H1 (cell line): ENCODE results near the gene ABHD15. TPM values are rescaled to one million over a fixed set of nuclear protein-coding genes. Genes with fewer than 3 reads are reported as not detected.

ENCODE experiments used
- CTCF ChIA-PET: fragments of 300-600 bp; sonication (Branson Sonifier 250); formaldehyde crosslinking; loops from one replicate; lab custom pipeline; 2021; ENCODE audit not compliant: partially characterized antibody; lab: Charles Lee
- POLR2A ChIA-PET: fragments of 300-600 bp; sonication (Branson Sonifier 250); formaldehyde crosslinking; loops from one replicate; lab custom pipeline; 2021; ENCODE audit warnings: inconsistent platforms; ENCODE audit not compliant: partially characterized antibody; lab: Charles Lee
- DNase-seq, 2 experiments: peaks; one replicate each; pipeline versions ENCODE4 v3.0.0 to v3.0.0-alpha.2; 2010 to 2022; ENCODE audit warnings: low spot score in 2 of 2, low read depth in 1 of 2, mixed read lengths in 1 of 2
- FAIRE-seq: peaks from 2 replicates; lab custom pipeline; 2011; peaks lifted over from hg19 to GRCh38; lab: Jason Lieb, UNC
- H2AFZ ChIP-seq: 2 replicates; pipeline ENCODE4 v1.8.1; 2012; ENCODE audit warnings: low read length, inconsistent platforms
- H2AK5ac ChIP-seq: 2 replicates; pipeline ENCODE4 v1.6.1; 2013; ENCODE audit warnings: low read depth, low read length
- H2BK120ac ChIP-seq: replicated peaks from 2 replicates; pipeline ENCODE3; 2013; ENCODE audit warnings: low read depth, low read length, inconsistent platforms
- H2BK12ac ChIP-seq: 2 replicates; pipeline ENCODE4 v1.6.1; 2013; ENCODE audit warnings: low read depth, low read length
- H2BK15ac ChIP-seq: 2 replicates; pipeline ENCODE4 v1.6.1; 2013; ENCODE audit warnings: low read length
- H2BK20ac ChIP-seq: 2 replicates; pipeline ENCODE4 v1.6.1; 2013; ENCODE audit warnings: low read length
- H2BK5ac ChIP-seq: 2 replicates; pipeline ENCODE4 v1.6.1; 2013; ENCODE audit warnings: low read depth, low read length
- H3K14ac ChIP-seq: 2 replicates; pipeline ENCODE4 v1.6.1; 2013; ENCODE audit warnings: inconsistent platforms; ENCODE audit not compliant: insufficient read length
- H3K18ac ChIP-seq: 2 replicates; pipeline ENCODE4 v1.6.1; 2013; ENCODE audit warnings: low read length; ENCODE audit errors: extremely low read depth
- H3K23ac ChIP-seq: 2 replicates; pipeline ENCODE4 v1.6.1; 2013; ENCODE audit warnings: inconsistent platforms; ENCODE audit not compliant: insufficient read length
- H3K23me2 ChIP-seq: 2 replicates; pipeline ENCODE4 v1.6.1; 2013; ENCODE audit warnings: low read depth, low read length
- H3K27ac ChIP-seq: 2 replicates; pipeline ENCODE4 v1.6.1; 2011; ENCODE audit warnings: low read depth, low read length, inconsistent platforms
- H3K27me3 ChIP-seq, 4 experiments: replicated peaks in 1 of 4; 1 replicate in 1 of 4; 2 replicates in 3 of 4; pipeline versions ENCODE4 v1.6.1 to v1.8.1; 2011 to 2013; ENCODE audit warnings: low read length in 3 of 4, mild to moderate bottlenecking in 3 of 4, inconsistent platforms in 2 of 4, mixed read lengths in 2 of 4, moderate library complexity in 1 of 4; ENCODE audit not compliant: control insufficient read depth in 3 of 4, insufficient read depth in 3 of 4; ENCODE audit errors: extremely low read depth in 1 of 4
- H3K36me3 ChIP-seq, 4 experiments: 2 replicates each; pipeline versions ENCODE4 v1.6.1 to v1.8.1; 2011 to 2013; ENCODE audit warnings: mild to moderate bottlenecking in 4 of 4, low read length in 3 of 4, moderate library complexity in 2 of 4, control low read depth in 1 of 4, inconsistent platforms in 1 of 4; ENCODE audit not compliant: insufficient read depth in 4 of 4, control insufficient read depth in 2 of 4
- H3K4ac ChIP-seq: replicated peaks from 2 replicates; pipeline ENCODE3; 2013; ENCODE audit warnings: low read length, low read depth, mixed read lengths, inconsistent platforms; ENCODE audit not compliant: insufficient read length
- H3K4me1 ChIP-seq, 4 experiments: replicated peaks in 1 of 4; 1 replicate in 1 of 4; 2 replicates in 3 of 4; pipeline versions ENCODE4 v1.6.1 to v1.8.1; 2011 to 2013; ENCODE audit warnings: low read length in 3 of 4, inconsistent platforms in 2 of 4, mixed read lengths in 1 of 4; ENCODE audit not compliant: insufficient read depth in 4 of 4, control insufficient read depth in 3 of 4
- H3K4me2 ChIP-seq, 2 experiments: 2 replicates each; pipeline versions ENCODE4 v1.6.1 to v1.8.1; 2011 to 2013; ENCODE audit warnings: low read depth in 2 of 2, low read length in 2 of 2, control low read depth in 1 of 2, inconsistent platforms in 1 of 2, mild to moderate bottlenecking in 1 of 2; ENCODE audit not compliant: insufficient read depth in 1 of 2
- H3K4me3 ChIP-seq, 4 experiments: fragments of 200-600, 300-600 bp in 1 of 4; sonication (generic), shearing (Covaris generic), sonication (Bioruptor Twin) in 1 of 4; 2 replicates each; pipeline versions ENCODE4 v1.5.1 to v1.8.1; 2011 to 2016; ENCODE audit warnings: low read length in 4 of 4, low read depth in 3 of 4, control low read depth in 2 of 4, inconsistent platforms in 2 of 4, mild to moderate bottlenecking in 2 of 4, mixed read lengths in 1 of 4, moderate library complexity in 1 of 4; ENCODE audit not compliant: insufficient read depth in 2 of 4; ENCODE audit errors: extremely low read depth in 1 of 4
- H3K56ac ChIP-seq: replicated peaks from 2 replicates; pipeline ENCODE3; 2013; ENCODE audit warnings: low read depth, mild to moderate bottlenecking, mixed read lengths, low read length, inconsistent platforms; ENCODE audit not compliant: insufficient read length
- H3K79me1 ChIP-seq: 2 replicates; pipeline ENCODE4 v1.6.1; 2013; ENCODE audit warnings: low read depth, low read length, control low read depth
- H3K79me2 ChIP-seq, 2 experiments: 2 replicates each; pipeline versions ENCODE4 v1.6.1 to v1.8.1; 2012 to 2013; ENCODE audit warnings: low read length in 2 of 2, mild to moderate bottlenecking in 2 of 2, inconsistent platforms in 1 of 2; ENCODE audit not compliant: insufficient read depth in 2 of 2, control insufficient read depth in 1 of 2
- H3K9ac ChIP-seq, 4 experiments: replicated peaks in 1 of 4; 1 replicate in 1 of 4; 2 replicates in 3 of 4; pipeline versions ENCODE4 v1.6.1 to v1.8.1; 2011 to 2013; ENCODE audit warnings: low read depth in 3 of 4, low read length in 3 of 4, control low read depth in 2 of 4, mild to moderate bottlenecking in 2 of 4, moderate library complexity in 2 of 4, inconsistent platforms in 1 of 4; ENCODE audit errors: extremely low read depth in 1 of 4
- H3K9me3 ChIP-seq, 2 experiments: 2 replicates each; pipeline versions ENCODE4 v1.6.1 to v1.8.1; 2012 to 2013; ENCODE audit warnings: mild to moderate bottlenecking in 2 of 2, moderate library complexity in 2 of 2, control low read depth in 1 of 2, inconsistent platforms in 1 of 2, low read depth in 1 of 2, low read length in 1 of 2, mixed read lengths in 1 of 2; ENCODE audit not compliant: insufficient read depth in 2 of 2
- H4K20me1 ChIP-seq, 2 experiments: replicated peaks in 1 of 2; 2 replicates each; pipeline versions ENCODE3 to v1.8.1; 2011 to 2013; ENCODE audit warnings: inconsistent platforms in 2 of 2, low read length in 2 of 2, mild to moderate bottlenecking in 1 of 2; ENCODE audit not compliant: insufficient read depth in 2 of 2, control insufficient read depth in 1 of 2
- H4K5ac ChIP-seq: 2 replicates; pipeline ENCODE4 v1.6.1; 2013; ENCODE audit warnings: low read length, low read depth, mixed read lengths, inconsistent platforms; ENCODE audit not compliant: insufficient read length
- H4K8ac ChIP-seq: 2 replicates; pipeline ENCODE4 v1.8.0; 2013; ENCODE audit warnings: mild to moderate bottlenecking, moderate library complexity, low read length, inconsistent platforms; ENCODE audit not compliant: insufficient read depth; ENCODE audit errors: extremely low read depth
- H4K91ac ChIP-seq: replicated peaks from 2 replicates; pipeline ENCODE3; 2013; ENCODE audit warnings: low read length, mixed read lengths, inconsistent platforms; ENCODE audit not compliant: insufficient read length
- EP300 ChIP-seq, 2 experiments: IDR thresholded peaks; 1 replicate in 1 of 2; 2 replicates in 1 of 2; pipeline ENCODE4 v1.6.1; 2011 to 2012; ENCODE audit warnings: low read depth in 2 of 2, low read length in 2 of 2, mild to moderate bottlenecking in 2 of 2, borderline replicate concordance in 1 of 2, inconsistent platforms in 1 of 2, moderate library complexity in 1 of 2
- FOSL1 ChIP-seq: IDR thresholded peaks from 2 replicates; pipeline ENCODE4 v1.6.1; 2011; ENCODE audit warnings: mild to moderate bottlenecking, low read depth, low read length, moderate library complexity; ENCODE audit not compliant: insufficient read depth
- KDM4A ChIP-seq: IDR thresholded peaks from one replicate; pipeline ENCODE4 v1.7.1; 2012; ENCODE audit warnings: low read depth, mild to moderate bottlenecking, moderate library complexity, low read length, inconsistent platforms; ENCODE audit not compliant: severe bottlenecking
- RXRA ChIP-seq: IDR thresholded peaks from 2 replicates; pipeline ENCODE4 v1.6.1; 2011; ENCODE audit warnings: low read depth, mild to moderate bottlenecking, low read length, moderate library complexity; ENCODE audit not compliant: insufficient read depth
- TCF12 ChIP-seq: IDR thresholded peaks from 2 replicates; pipeline ENCODE4 v1.6.1; 2011; ENCODE audit warnings: low read depth, mild to moderate bottlenecking, low read length
- WGBS, 2 experiments: shearing (Covaris generic) in 1 of 2; methylation state at CpG; one replicate each; pipeline versions ENCODE4 v1.1.6 to v1.1.7; 2013 to 2015; ENCODE audit warnings: low lambda C conversion rate in 2 of 2, mixed read lengths in 2 of 2, inconsistent platforms in 1 of 2, low coverage in 1 of 2, missing lambda C conversion rate in 1 of 2; ENCODE audit not compliant: insufficient replicate concordance in 2 of 2, insufficient coverage in 1 of 2, insufficient read length in 1 of 2; ENCODE audit errors: extremely low coverage in 1 of 2, missing lambda C conversion rate in 1 of 2; 5-methylcytosine and 5-hydroxymethylcytosine counted together
- polyA plus RNA-seq, 7 experiments: library from polyadenylated mRNA; depleted of rRNA in 3 of 7; stranded (reverse) in 5 of 7; unstranded in 2 of 7; fragments of >200 nt in 5 of 7; fragments of 200-250 nt in 2 of 7; gene quantifications; 1 replicate in 5 of 7; 2 replicates in 1 of 7; 4 replicates in 1 of 7; pipeline versions ENCODE4 v1.2.1 to v1.2.3, GENCODE V29; 2011 to 2013; ENCODE audit warnings: missing spikeins in 2 of 7, mixed read lengths in 2 of 7
- total RNA-seq: library from RNA; stranded (reverse); fragmentation: NEBNext Ultra II Directional; extraction: Animal tissue kit (Norgen Biotek cat#: 25700); gene quantifications from 2 replicates; pipeline ENCODE4 v1.2.1, GENCODE V29; 2021
- TF ChIP-seq, protein P1 (sequence below), 3 experiments: IDR thresholded peaks; 1 replicate in 2 of 3; 2 replicates in 1 of 3; pipeline versions ENCODE4 v1.5.1 to v1.6.1; 2011; ENCODE audit warnings: low read length in 3 of 3, mild to moderate bottlenecking in 3 of 3, inconsistent platforms in 2 of 3, low read depth in 1 of 3, moderate library complexity in 1 of 3; ENCODE audit not compliant: insufficient read depth in 1 of 3; ENCODE audit errors: control extremely low read depth in 1 of 3

ABHD15 gene
- total and polyA plus RNA-seq, 2 of the 8 experiments (the other 6 are each of a cell fraction or from before 2014, with no cell fraction given) = 0.88 to 1.7 TPM

- H2AK5ac ChIP-seq = no peak overlapping the region
- POLR2A ChIA-PET = interaction anchor here (1.2 to 2.8 kb wide), 3 partner anchors 12 to 21 kb away, joined by 3 to 12 read pairs (median 8); partner anchors contain the start of gene ANKRD13B
- H2BK5ac ChIP-seq = no peak overlapping the region
- H3K23ac ChIP-seq = no peak overlapping the region
- H3K79me1 ChIP-seq = no peaks in the 10 kb centered on the region
- no peak for TF ChIP-seq EP300 (IDR thresholded peaks at IDR 0.05; ENCODE audit: borderline replicate concordance in 1 of 2, low read depth in 2 of 2, low read length in 2 of 2)
- no peak for TF ChIP-seq RXRA
- TF ChIP-seq, protein P1, sequence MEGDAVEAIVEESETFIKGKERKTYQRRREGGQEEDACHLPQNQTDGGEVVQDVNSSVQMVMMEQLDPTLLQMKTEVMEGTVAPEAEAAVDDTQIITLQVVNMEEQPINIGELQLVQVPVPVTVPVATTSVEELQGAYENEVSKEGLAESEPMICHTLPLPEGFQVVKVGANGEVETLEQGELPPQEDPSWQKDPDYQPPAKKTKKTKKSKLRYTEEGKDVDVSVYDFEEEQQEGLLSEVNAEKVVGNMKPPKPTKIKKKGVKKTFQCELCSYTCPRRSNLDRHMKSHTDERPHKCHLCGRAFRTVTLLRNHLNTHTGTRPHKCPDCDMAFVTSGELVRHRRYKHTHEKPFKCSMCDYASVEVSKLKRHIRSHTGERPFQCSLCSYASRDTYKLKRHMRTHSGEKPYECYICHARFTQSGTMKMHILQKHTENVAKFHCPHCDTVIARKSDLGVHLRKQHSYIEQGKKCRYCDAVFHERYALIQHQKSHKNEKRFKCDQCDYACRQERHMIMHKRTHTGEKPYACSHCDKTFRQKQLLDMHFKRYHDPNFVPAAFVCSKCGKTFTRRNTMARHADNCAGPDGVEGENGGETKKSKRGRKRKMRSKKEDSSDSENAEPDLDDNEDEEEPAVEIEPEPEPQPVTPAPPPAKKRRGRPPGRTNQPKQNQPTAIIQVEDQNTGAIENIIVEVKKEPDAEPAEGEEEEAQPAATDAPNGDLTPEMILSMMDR (IDR thresholded peaks at IDR 0.05; ENCODE audit: control extremely low read depth in 1 of 3, insufficient read depth in 1 of 3, low read depth in 1 of 3, low read length in 3 of 3) = no peak
- TF ChIP-seq FOSL1 = no peak
- TF ChIP-seq KDM4A = no peak
- TF ChIP-seq TCF12 = no peak
- H2BK15ac ChIP-seq = no peak overlapping the region
- no peaks in the 10 kb centered on the region; the same call in 1 of the 2 replicates for H3K23me2 ChIP-seq
- no peak overlapping the region for H3K9ac ChIP-seq
- CTCF ChIA-PET = interaction anchor here (0.9 to 15.3 kb wide), 8 partner anchors 7 to 207 kb away, joined by 3 to 193 read pairs (median 9); partner anchors contain the start of genes ABHD15, ANKRD13B and CORO6
- H2BK20ac ChIP-seq = no peak overlapping the region
- H3K4me2 ChIP-seq = no peak overlapping the region
- DNase-seq (no peak), FAIRE-seq (no peak)
- H3K4me3 ChIP-seq = no peak overlapping the region
- no peak overlapping the region for H2BK120ac ChIP-seq
- H2BK12ac ChIP-seq = no peak overlapping the region
- H3K14ac ChIP-seq = no peak overlapping the region
- H4K5ac ChIP-seq = no peak overlapping the region
- H3K27ac ChIP-seq = no peak overlapping the region
- H4K8ac ChIP-seq = no peak overlapping the region; the same call in 1 of the 2 replicates
- no peaks in the 10 kb centered on the region; a peak in 1 of 7 replicates for H3K4me1 ChIP-seq
- H4K91ac ChIP-seq = no peak overlapping the region
- no peak overlapping the region for H3K18ac ChIP-seq
- WGBS, 2 experiments = 92% methylated on average over 34 of the region's 37 CpGs; no CpG with 5 or more reads in 1 of the 2 experiments
- H3K9me3 ChIP-seq = no peaks in the 10 kb centered on the region
- peaks cover 9 to 30% (median 15%) of the 10 kb centered on the region in 4 experiments; a peak in 6 of 8 replicates for H3K36me3 ChIP-seq
- H3K56ac ChIP-seq = no peak overlapping the region
- H3K4ac ChIP-seq = no peak overlapping the region
- H4K20me1 ChIP-seq = peaks cover 0 to 5% of the 10 kb centered on the region in 2 experiments
- no peak overlapping the region for H2AFZ ChIP-seq
- H3K27me3 ChIP-seq = peaks cover 0 to 7% (median 3%) of the 10 kb centered on the region in 4 experiments; a peak in 2 of 7 replicates
- no peaks in the 10 kb centered on the region for H3K79me2 ChIP-seq
Observed at GRCh38 chr17:29576214-29577000, 9.6 kb upstream of the ABHD15 start.
